GM19468 (cell line): ENCODE measurements around the gene SH3GL3.

Experiments
- ATAC-seq: cut with Tn5 transposase; IDR thresholded peaks from one replicate; pipeline ENCODE4 v1.9.1; 2021; ENCODE audit warnings: mild to moderate bottlenecking, moderate library complexity, moderate number of reproducible peaks; ENCODE audit not compliant: unreplicated experiment; ENCODE audit errors: extremely low read depth

The SH3GL3 gene

DNA sequence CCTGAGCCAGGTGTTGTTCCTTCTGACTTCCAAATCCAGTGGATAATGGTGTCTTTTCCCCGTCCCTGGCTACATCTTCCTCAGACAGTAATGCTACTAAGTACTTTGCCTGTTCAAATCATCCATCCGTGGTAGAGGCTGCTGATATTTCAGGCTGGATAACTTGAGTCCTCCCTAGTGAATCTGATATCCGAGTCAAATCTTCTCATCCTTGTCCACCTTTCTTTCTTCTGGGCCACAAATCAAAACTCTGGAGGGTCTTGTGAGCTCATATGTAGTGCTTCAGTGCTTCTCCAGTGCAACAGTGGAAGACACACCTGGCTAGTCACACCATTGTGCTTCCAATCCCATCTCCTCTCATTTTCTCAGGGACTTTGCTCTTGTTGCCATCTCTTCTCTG is 11.2 kb downstream of the SH3GL3 start:
- no peak for ATAC-seq

DNA sequence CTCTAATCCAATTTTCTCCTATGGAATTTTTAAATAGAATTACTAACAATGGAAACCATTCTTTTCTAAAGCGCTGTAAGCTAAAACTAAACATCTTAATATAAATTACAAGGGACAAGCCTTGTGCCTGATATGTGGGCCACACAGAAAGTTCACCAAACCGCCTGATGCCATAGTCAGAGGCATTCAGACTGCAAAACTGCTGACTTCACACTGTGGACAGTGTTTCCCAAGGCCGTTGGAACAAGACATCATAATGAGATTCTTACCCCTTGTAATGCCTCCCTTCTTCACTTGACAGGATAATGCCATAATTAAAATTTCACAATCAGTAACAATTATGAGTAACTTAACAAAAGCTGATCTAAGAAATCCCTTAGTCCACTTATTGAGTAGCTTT is 14.9 kb downstream of the SH3GL3 start:
- no peak for ATAC-seq

DNA sequence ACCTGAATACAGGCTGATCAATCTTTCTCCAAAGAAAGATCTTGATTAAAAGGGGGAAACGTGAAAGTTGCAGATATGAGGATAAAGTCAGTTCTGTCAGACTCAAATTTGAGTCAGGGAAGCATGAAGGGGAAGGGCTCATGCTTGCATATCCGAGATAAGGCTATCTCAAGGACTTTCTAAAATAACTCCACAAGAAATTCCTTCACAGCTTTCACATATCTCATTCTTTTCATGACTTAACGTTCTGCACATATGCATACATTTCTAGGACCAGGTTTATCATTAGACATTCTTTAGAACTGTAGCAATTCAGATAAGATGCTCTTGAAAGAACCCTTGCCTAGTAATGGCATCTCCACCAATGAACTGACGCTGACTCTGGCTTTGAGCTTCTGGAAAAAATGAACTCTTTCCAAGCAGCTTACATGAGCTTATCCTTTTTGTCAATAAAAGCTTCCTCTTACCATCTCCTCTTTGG is 15.9 kb downstream of the SH3GL3 start:
- no peak for ATAC-seq

DNA sequence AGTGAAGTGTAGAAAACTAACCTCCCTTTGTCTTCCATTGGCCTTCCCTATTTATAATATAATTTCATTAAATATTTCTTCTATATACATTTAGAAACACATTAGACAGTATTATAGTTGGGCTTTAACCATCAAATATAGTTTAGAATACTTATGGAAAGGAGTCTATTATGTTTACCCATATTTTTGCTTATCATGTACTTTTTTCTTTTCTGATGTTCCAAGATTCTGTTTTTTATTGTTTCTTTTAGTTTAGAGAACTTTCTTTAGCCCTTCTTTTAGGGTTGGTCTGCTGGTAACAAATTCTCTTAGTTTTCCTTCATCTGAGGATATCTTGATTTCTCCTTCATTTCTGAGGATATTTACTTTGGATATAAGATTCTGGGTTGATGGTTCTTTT is 23.7 kb downstream of the SH3GL3 start:
- ATAC-seq: no peak

DNA sequence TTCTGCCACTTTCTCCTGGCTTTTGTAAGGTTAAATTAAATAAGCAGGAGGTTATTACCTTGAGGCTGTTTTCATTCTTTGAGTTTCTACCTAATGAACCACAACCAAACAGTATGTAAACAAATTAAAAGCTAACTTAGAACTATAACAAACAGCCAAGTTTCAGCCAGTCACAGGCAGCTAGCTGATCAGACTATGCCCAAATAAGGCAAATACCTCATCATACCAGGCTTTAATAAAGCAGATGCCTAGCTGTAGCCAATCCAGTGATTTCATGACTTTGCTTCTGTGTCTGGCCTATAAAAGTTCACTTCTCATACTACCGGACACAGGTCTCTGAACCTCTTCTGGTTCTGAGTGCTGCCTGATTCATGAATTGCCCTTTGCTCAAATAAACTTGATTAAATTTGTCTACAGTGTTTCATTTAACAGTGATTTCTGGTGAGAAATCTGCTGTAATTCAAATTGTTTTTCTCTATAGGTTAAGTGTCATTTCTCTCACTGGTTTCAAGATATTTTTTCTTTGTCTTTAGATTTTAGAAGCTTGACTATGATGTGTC is 24.2 kb downstream of the SH3GL3 start:
- ATAC-seq: no peak

DNA sequence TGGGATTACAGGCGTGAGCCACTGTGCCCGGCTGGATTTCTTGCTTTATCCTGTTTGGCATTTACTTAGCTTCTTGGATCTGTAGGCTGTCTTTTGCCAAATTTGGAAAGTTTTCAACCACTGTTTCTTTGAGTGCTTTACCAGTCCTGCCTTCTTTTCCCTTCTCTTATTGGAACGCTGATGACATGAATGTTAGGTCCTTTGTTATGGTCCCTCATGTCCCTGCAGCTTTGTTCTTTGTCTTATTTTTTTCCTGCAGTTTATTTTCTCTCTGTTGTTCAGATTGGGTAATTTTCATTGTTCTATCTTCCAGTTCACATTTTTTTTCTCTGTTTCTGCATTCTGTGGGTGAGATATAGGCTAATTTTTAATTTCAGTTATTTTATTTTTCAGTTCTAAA is 25.0 kb downstream of the SH3GL3 start:
- ATAC-seq: no peak

DNA sequence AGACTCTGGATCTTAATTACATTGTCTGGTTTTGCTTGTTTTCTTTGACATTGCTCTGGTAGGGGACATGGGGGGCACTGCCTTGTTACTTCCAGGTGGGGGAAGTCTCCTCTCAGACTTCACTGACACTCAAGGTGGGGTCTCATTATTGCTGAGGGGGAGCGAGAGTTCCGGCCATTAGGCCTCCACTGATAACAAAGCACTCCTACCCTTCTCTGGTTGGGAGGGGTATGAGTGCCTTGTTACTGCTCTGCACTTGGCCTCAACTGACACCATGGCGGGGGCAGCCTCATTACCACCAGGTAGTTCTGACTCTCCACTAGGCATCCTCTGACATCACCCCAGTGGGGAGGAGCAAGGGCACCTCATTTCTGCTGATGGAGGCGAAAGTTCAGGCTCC is 25.7 kb downstream of the SH3GL3 start:
- ATAC-seq: no peak

DNA sequence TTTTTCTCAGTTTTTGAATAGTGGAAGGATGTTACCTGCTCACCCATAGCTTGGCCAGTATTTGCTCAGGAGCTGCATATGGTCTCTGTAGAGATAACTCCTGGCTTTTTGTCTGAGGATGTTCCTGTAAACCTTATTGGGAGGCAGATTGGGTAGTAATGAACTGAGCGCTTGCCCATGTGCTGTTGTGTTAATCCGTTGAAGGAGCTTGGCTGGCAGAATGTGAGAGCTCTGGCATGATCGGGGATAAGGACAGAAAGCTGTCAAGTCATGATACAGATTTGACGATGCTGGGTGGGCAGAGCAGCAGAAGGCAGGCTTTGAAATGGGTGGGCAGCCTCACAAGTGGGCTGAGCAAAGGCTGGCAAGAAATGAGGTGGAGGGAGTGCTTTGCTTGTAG is 27.4 kb downstream of the SH3GL3 start:
- no peak for ATAC-seq

DNA sequence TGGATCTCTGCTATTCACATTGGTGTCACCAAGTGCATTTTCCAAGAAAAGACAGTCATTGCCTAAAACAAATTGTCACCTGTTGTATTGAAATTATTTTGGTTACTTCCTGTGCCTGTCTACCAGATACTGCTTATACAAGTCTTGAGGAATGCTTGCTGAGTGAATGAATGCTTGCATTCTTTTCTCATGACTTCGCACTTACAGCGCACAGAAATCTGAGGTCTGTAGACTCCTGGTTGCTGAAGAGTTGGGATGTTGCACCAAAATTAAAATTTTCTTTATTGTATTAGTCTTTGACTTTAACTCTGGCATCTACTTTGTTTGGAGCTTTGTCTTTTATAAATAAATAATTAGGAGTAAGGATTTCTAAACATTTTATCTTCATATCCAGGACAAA is 28.4 kb downstream of the SH3GL3 start:
- no peak for ATAC-seq

DNA sequence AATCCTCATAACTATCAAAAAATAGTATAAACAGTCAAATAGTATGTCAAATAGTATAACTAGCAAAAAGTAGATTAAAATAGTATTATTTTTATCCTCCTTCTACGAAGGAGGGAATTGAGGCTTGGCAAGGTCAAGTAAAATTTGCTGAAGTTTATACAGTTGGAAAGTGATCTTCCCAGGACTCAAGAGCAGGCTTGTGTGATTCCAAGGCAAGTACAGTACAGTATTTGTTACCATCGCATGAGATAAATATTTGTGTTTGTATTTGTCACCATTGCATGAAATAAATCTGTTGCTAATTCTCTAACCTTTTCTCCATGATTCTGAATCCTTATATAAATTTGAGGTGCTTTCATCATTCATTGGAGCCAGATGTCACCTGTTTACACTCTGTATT is 28.9 kb downstream of the SH3GL3 start:
- no peak for ATAC-seq

DNA sequence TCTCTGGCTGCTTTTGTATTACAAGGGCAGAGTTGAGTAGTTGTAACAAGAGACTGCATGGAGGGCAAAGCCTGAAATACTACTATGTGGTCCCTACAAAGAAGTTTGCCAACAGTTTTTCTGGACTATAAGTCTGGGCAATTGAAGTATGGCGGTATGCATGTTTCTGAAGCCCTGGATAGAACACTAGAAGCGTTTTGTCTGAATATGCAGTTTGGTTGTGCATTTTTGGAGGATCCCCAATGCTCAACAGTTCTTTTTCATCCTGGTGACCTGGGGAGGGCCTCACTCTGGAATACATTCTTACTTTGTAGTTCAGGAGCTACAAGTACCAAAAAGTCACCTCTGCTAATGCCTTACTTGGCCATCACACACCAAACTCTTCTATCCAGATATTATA is 29.6 kb downstream of the SH3GL3 start:
- no peak for ATAC-seq

DNA sequence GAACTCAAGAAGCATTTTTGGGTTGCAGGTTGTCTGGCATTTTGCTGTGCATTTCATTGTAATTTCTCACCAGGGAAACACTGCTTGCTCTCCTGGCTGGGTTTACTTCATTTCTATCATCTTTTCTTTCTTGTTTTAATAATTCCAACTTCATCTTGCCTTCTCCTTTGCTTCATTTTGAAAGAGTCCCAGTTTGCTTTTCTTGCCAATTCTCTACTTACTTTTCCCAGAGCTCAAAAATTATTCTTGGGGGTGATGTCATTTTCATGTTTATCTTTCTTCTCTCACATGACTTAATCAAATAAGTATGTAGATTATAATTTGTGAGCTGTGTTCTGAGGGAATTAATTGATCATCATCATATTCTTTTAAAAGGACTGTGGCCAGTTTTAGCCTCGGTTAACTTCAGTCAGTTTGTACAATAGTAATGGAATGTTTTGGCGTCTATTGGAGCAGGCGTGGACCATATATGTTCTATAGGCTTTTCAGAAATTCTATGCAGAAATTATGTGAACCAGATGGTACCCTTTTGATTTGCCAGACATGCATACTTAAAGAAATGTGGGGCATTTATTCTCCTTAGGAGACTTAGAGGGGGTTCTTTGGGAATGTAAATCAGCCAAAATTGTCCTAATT is 30.1 kb downstream of the SH3GL3 start:
- no peak for ATAC-seq

DNA sequence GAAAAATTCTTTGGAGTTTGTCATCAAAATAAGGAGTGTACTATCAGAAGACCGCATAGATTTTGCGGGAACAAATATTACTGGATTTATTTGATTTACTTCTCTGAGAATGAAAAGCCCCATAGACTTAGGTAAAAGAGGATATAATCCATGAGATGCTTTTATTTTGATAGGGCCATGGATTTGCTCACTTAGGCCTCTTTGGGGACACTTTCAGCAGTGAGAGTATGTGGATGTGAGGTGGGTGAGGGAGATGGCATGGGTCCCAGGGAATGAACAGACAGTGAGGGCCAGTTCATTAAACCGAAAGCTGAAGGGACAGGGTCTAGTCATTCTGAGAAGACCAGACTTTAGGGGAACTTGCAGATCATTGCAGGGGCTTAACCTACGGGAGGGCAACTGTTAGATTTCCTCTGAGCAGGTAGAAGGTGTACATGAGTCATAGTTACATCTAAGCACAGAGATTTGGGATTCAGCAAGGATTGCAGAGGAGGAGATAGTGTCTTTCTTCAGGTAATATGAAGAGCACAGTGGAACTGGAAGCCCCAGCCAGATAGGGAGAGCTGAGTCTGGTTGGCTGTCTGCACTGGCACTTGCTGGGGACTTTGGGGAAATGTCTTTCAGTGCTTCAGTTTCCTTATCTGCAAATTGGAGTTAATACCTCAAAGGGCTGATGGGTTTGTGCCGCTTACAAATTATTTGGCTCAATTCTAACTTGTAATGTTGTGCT is 30.8 kb downstream of the SH3GL3 start:
- ATAC-seq: no peak

DNA sequence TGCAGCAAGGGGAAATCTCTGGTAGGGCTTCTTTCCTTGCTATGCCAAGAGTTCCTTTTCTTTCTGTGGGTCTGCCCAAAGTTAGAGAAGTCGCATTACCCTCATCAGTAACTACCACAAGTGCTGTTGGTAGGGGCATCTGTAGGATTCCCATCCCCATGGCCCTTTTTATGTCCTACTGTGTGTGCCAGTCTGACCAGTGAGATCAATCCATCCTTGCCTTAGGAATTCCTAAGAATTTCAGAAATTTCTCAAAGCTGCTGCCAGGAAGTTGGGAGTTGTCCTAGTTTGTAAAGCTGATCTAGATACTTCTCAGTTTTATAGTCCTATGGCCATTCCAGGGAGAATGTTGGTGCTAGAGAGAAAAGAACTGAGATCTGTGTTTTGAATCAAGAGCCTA is 36.5 kb downstream of the SH3GL3 start:
- ATAC-seq: no peak

DNA sequence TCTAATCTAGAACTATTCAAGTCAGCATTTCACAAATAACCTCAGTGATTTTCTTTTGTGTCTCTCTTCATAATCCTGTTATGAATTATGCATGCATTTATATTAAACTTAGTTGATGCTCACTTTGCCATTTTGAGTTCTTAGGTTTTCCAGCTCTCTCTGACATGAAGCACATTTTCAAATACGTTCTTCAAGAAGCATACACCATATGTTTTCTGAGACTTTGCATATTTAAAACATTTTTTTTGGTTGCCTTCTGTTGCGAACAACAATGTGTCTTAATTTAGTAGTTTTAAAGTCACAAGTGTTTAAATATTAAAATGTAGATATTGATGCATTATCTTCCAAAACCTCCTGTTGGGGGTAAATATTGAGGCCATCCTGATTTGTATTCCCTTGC is 37.5 kb downstream of the SH3GL3 start:
- ATAC-seq: no peak

DNA sequence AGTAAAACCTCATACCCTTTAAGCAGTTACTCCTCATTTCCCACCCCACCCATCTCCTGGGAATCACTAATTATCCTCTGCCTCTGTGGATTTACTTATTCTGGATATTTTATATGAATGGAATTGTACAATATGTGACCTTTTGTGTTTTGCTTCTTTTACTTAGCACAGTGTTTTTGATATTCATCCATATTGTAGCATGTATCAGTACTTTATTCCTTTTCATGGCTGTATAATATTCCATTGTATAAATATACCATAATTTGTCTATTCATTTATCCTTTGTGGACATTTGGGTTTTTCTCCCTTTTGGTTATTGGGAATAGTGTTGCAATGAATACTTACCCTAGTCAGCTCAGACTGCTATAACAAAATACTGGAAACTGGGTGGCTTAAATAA is 39.2 kb downstream of the SH3GL3 start:
- no peak for ATAC-seq

DNA sequence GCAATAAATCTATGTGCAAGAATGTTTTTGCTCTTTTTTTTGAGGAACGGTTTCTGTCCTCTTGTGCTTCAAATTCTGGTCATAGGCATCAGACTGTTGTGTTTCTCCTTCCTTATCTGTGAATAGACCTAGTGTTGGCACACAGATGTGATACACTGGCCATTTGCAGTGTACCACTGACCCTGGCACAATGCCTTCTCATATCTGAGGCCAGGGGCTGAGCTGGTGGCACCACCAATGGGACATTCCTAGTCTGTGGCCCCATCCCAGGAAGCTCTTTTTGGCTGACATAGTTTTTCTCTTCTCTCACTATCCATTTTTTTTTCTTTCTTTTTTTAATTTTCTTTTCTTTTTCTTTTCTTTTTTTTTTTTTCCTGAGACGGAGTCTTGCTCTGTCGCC is 40.4 kb downstream of the SH3GL3 start:
- no peak for ATAC-seq

DNA sequence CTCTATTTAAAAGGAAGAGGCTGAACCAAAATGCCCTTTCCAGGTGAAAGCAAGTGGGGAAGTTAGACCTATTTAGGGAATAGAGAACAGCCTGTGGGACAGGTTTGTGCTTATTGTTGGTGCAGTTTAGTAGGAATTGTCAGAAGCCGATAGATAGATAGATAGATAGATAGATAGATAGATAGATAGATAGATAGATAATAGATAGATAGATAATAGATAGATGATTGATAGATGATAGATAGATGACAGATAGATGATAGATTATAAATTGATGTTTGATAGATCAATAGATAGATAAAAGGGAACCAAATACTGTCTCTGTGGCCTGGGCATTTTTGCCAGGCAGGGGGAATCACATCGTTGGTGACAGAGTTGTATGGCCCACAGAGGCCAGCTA is 42.5 kb downstream of the SH3GL3 start:
- no peak for ATAC-seq

DNA sequence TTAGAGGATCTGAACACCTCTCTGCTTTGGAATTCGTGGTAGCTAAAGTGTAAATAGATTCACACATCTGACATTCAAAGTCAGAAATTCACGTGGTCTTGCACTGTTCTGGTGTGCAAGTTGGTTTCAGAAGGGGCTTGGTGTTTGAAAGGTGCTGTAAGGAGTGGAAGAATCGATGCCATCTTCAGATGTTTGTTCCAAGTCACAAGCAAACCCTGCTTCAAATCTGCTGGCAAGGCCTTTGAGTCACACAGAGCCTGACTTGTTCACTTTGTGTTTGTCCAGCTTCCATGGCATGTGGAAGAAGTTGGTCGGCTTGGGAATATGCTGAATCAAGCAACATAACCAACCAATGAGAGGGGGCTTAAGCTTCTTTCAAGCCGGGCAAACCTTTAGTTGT is 44.3 kb downstream of the SH3GL3 start:
- ATAC-seq: no peak

DNA sequence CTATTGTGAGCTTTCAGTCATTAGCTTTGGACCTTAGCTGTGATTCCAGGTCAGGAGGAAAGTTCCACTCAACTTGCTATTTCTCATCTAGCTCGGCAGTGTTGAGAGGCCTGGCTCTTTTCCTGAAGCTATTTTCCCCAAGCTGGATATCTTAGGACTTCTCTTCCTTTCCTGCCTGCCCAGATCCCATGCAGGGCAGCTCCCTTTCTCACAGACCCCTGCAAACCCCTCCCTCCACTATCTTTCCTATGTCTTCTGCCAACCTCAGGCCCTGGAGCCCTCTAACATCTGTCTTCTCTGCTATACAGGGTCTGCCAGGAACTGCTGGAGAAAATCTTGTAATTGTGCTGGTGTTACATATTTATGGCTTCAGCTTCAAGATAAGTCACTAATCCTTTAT is 49.6 kb downstream of the SH3GL3 start:
- ATAC-seq: no peak

DNA sequence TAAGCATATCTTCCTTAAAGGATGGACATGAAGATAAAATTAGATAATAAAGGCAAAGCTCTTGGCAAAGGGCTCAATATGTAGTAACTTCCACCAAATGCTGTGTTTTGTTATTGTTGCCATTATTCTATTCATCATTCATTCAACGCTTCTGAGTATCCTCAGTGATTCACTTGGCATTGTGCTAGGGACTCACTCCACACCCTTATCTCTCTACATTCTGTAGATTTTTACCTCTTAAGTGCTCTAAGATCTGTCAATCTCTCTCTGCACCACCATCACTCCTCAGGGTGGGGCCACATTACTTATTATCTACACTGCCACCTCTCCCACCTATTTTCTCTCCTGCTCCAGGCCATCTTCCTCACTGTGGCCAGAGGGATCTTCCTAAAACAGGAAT is 51.2 kb downstream of the SH3GL3 start:
- no peak for ATAC-seq

DNA sequence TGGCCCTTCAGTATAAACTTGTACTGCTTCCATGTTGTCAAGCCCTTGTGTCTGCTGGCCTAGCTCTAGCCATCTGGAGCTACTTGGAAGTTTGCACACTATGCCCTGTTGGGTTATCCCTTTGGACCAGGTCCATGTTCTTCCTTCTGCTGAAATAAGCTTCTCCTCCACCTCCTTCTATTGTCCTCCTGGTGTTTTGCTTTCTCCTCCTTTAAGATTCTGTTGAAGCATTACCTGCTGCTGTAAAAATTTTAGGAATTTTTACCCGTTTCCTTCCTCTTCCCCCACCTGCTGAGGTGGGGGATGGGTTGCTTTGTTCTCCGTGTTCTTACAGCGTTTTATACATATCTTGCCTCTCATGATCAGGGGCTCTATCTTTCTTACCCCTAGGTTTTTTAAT is 51.7 kb downstream of the SH3GL3 start:
- ATAC-seq: no peak
